Activated T-cell treated with anti-CD3 and anti-CD28 coated beads, Interleukin-2, amount 50 U/mL, for 4 hours (primary cell): Measurements from ENCODE around the gene STAG2. TPM values are rescaled to one million over a fixed set of nuclear protein-coding genes. Genes with fewer than 3 reads are reported as not detected.
A peak's percentile ranks its signal among the peaks of the same experiment; 100 is the strongest.

Source experiments
- ATAC-seq, 2 donors: fragments of 200-7000 bp; cut with Tn5 transposase; one replicate each; pipeline ENCODE4 v1.10.0; 2021
- DNase-seq: peaks from one replicate; pipeline ENCODE4 v3.0.0-alpha.2; 2020
- H3K27me3 Mint-ChIP-seq: one replicate; pipeline ENCODE4 v1.8.0; 2021; ENCODE audit warnings: low read depth, mixed read lengths
- H3K36me3 Mint-ChIP-seq: one replicate; pipeline ENCODE4 v1.8.0; 2022; ENCODE audit warnings: mixed read lengths; ENCODE audit not compliant: insufficient read depth
- H3K4me1 Mint-ChIP-seq: one replicate; pipeline ENCODE4 v1.8.0; 2021; ENCODE audit warnings: low read depth, mixed read lengths
- H3K4me3 Mint-ChIP-seq: one replicate; pipeline ENCODE4 v1.8.0; 2021; ENCODE audit warnings: mild to moderate bottlenecking, moderate library complexity, mixed read lengths
- H3K9me3 Mint-ChIP-seq: one replicate; pipeline ENCODE4 v1.8.0; 2021; ENCODE audit warnings: mixed read lengths
- total RNA-seq, 3 donors: library from RNA; stranded (reverse); gene quantifications; one replicate each; pipeline ENCODE4 v1.2.1, GENCODE V29; 2021

The STAG2 gene
- total RNA-seq, 3 donors from 2014 or later = 73.2 to 81.4 (median 79.5) TPM

DNA sequence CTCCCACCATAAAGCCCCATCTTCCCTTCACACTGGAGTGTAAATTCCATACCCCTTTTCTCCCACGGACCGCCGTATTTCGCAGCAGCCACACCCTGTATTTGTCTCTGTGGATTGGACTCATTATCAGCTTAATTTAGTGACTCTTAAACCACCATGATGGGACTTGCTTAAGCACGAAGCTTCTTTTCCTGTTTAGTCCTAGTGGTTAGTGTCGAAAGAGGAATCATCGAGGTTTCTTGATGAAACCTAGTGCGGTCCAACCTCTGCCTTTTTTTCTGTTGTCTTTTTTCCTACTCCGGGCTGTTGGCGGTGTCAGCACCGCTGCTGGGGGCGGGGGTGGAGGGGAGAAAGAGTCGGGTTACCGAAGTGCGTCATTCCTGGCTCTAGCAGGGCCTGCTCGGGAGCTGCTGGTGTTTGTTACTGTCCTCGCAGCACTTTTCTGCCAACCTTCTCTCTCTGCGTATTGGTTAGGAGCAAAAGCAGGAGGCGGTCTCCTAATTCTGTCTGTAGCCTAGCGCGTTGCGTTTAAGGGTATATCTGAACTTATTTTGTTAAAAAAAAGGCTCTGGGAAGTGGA, 1.4 kb downstream of the STAG2 start:
- DNase-seq (peak; percentile 76), ATAC-seq (peak; percentile 63 to 74)
- H3K4me1 Mint-ChIP-seq = peaks cover 34% of the 10 kb centered on the region
- H3K4me3 Mint-ChIP-seq = peak overlapping the region; percentile 99
- H3K27me3 Mint-ChIP-seq = no peaks in the 10 kb centered on the region
- H3K36me3 Mint-ChIP-seq = no peaks in the 10 kb centered on the region
- H3K9me3 Mint-ChIP-seq = no peaks in the 10 kb centered on the region

DNA sequence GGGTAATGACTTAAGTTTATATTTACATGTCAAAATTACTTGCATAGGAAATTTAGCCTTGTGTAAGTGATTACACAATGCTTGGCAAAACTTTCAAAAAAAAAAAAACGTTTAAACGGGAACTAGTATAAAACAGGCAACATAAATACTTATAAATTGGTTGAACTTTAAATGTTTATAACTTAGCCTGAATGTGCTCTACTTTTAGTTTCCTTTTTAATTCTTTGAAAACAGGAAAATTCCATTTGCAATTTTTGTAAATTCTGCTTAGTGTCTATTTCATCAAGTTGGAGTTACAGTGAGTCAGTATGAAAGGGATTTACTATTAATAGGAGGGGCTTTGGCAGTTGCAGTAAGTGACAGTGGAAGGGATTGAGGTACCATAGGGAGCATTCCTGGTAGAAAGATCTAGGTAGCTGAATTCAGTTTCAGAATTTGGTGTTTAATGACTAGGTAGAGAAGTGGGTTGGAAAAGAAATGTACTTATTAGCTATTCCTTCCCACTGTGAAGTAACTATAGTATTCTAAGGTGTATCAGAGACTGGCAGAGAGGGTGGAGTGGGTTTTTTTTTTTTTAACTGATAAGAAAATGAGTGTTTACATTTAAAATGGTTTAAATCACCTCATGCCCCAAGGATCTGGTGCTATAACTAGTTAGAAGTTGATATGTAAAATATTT, 2.8 kb downstream of the STAG2 start:
- Mint-ChIP-seq H3K4me3 (peak overlapping the region; percentile 99), H3K4me1 (peaks cover 42% of the 10 kb centered on the region), H3K9me3 (no peaks in the 10 kb centered on the region), H3K27me3 (no peaks in the 10 kb centered on the region), H3K36me3 (peaks cover 1% of the 10 kb centered on the region)
- no peak for DNase-seq
- ATAC-seq = no peak

DNA sequence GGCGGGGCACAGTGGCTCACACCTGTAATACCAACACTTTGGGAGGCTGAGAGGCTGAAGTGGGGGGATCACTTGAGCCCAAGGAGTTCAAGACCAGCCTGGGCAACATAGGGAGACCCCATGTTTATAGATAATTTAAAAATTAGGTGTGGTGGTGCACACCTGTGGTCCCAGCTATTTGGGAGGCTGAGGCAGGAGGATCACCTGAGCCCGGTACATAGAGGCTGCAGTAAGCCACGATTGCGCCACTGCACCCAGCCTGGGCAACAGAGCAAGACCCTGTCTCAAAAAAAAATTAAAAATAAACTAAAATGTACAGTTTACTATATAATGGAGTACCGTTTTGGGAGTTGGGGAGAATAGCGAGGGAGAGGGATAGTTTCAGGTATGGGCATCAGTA, 4.2 kb downstream of the STAG2 start:
- Mint-ChIP-seq H3K4me3 (no peak overlapping the region), H3K4me1 (peaks cover 53% of the 10 kb centered on the region)

DNA sequence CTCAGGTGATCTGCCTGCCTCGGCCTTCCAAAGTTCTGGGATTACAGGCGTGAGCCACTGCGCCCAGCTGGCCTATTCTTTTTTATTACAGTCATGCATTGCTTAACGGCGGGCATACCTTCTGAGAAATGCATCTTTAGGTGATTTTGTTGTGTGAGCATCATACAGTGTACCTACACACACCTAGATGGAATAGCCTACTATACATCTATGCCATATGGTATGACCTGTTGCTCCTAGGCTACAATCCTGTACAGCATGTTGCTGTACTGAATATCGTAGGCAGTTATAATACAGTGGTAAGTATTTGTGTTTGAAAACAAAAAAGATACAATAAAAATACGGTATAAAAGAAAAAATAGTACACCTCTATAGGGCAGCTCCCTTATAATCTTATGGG, 6.0 kb downstream of the STAG2 start:
- DNase-seq = no peak
- Mint-ChIP-seq H3K9me3 (no peaks in the 10 kb centered on the region), H3K36me3 (peaks cover 1% of the 10 kb centered on the region), H3K27me3 (no peaks in the 10 kb centered on the region), H3K4me3 (no peak overlapping the region), H3K4me1 (peaks cover 67% of the 10 kb centered on the region)
- no peak for ATAC-seq

More for the DNA sequence above, 4.2 kb downstream of the STAG2 start:
- no peaks in the 10 kb centered on the region for H3K9me3 Mint-ChIP-seq
- DNase-seq (no peak), ATAC-seq (no peak)
- no peaks in the 10 kb centered on the region for H3K27me3 Mint-ChIP-seq
- H3K36me3 Mint-ChIP-seq = peaks cover 1% of the 10 kb centered on the region

DNA sequence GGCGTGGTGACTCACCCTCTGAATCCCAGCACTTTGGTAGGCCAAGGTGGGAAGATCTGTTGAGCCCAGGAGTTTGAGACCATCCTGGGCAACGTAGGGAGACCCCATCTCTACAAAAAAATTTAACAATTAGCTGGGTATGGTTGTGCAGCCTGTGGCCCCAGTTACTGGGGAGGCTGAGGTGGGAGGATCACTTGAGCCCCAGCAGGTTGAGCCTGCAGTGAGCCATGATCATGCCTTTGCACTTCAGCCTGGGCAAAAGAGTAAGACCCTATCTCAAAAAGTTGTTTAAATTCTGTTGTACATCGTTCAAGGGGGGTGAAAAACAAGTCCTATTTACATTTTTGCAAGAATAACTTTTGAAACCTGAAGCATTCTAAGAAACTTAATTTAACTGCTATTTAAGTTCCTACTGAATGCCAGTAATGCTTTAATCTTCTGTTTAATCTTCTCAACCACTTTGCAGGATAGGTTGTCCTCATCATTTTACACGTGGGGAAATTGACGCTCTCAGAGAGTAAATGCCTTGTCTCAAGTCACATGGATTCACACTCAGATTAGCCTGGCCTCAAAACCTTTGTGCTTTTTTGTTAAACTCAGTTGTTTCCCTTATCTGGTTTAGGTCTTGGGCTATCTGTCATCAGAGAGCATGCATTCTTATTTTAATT, 7.0 kb downstream of the STAG2 start:
- no peak overlapping the region for H3K4me3 Mint-ChIP-seq
- DNase-seq (no peak), ATAC-seq (no peak)
- no peaks in the 10 kb centered on the region for H3K9me3 Mint-ChIP-seq
- H3K27me3 Mint-ChIP-seq = no peaks in the 10 kb centered on the region
- peaks cover 67% of the 10 kb centered on the region for H3K4me1 Mint-ChIP-seq
- peaks cover 1% of the 10 kb centered on the region for H3K36me3 Mint-ChIP-seq

DNA sequence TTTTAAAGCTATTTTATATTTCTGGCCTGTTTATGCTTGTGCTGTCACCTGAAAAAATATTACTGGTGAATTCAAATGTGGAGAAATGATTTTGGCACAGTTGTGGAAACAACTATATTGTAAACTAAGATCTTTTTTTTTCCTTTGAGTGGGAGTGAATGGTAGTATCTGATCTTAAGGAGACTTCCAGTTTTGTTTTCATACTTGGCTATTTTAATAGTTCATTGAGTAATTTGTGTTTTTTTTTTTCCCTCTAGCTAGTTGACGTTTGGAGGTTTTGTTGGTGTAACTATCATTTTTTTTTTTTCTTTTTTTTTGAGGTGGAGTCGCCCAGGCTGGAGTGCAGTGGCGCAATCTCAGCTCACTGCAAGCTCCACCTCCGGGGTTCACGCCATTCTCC, 10.5 kb downstream of the STAG2 start:
- no peak overlapping the region for H3K4me3 Mint-ChIP-seq
- H3K36me3 Mint-ChIP-seq = peaks cover 1% of the 10 kb centered on the region
- DNase-seq = no peak
- ATAC-seq = no peak
- no peaks in the 10 kb centered on the region for H3K9me3 Mint-ChIP-seq
- H3K27me3 Mint-ChIP-seq = no peaks in the 10 kb centered on the region
- peaks cover 52% of the 10 kb centered on the region for H3K4me1 Mint-ChIP-seq

DNA sequence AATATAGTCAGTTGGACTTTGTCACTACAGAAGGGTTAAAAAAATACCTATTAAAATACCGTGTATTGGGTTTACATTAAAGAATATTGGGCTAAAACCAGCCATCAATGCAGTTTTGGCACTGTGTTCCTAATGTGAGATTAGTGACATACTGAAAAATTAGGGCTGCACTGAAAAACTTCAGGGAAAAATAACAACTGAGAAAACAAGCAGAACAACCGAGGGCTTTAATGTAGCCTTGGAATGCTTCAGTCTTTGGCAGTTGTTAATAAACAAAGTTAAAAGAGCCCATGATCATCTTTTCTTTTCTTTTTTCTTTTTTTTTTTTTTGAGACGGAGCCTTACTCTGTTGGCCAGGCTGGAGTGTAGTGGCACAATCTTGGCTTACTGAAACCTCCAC, 12.4 kb downstream of the STAG2 start:
- Mint-ChIP-seq H3K4me3 (no peak overlapping the region), H3K9me3 (no peaks in the 10 kb centered on the region), H3K4me1 (peaks cover 50% of the 10 kb centered on the region), H3K27me3 (no peaks in the 10 kb centered on the region), H3K36me3 (no peaks in the 10 kb centered on the region)
- ATAC-seq (no peak), DNase-seq (no peak)

DNA sequence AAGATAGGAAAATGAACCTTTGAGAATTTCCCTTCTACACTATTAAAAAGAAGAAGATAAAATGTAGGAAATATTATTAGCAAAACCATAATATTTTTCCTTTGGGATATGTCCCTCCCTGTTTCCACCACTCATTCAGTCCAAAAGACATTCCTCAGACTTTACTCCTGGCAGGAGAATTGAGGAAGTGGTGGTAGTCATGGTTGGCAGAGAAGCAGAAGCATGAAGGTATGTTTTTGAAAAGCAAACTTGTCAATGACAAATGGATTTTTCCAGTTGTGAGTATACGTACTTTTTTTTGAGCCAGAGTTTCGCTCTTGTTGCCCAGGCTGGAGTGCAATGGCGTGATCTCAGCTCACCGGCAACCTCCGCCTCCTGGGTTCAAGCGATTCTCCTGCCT, 13.7 kb downstream of the STAG2 start:
- ATAC-seq (no peak), DNase-seq (no peak)
- no peaks in the 10 kb centered on the region for H3K36me3 Mint-ChIP-seq
- H3K9me3 Mint-ChIP-seq = no peaks in the 10 kb centered on the region
- no peaks in the 10 kb centered on the region for H3K27me3 Mint-ChIP-seq
- no peak overlapping the region for H3K4me3 Mint-ChIP-seq
- peaks cover 52% of the 10 kb centered on the region for H3K4me1 Mint-ChIP-seq

DNA sequence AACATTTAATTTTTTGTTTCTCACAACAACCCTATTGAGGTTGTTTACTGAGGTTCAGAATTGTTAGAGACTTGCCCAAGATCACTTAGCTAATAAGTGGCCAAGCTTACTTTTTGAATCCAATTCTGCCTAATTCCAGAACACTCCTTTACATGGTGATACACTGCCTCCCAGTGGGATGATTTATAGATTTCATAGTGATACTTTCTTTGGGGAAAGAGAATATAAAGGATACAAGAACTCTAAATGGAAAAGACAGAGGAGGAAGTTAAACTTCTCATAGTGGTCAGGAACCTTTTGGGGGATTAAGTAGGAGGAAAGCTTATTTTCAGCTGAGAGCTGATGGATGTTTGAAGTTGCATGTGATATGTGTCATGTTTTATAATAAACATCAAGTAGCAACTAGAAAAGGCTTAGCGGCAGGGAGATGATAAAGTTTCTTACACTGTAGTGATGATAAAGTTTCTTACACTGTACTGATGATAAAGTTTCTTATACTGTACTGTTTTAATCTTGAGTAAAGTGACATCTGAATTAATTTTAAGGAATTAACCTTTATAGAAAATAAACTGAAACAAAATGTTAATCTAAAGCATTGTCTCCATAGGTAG, 15.3 kb downstream of the STAG2 start:
- H3K9me3 Mint-ChIP-seq = no peaks in the 10 kb centered on the region
- DNase-seq (no peak), ATAC-seq (peak in 1 of 2 donors; percentile 37)
- no peaks in the 10 kb centered on the region for H3K27me3 Mint-ChIP-seq
- H3K4me3 Mint-ChIP-seq = peak overlapping the region; percentile 35
- H3K36me3 Mint-ChIP-seq = no peaks in the 10 kb centered on the region
- H3K4me1 Mint-ChIP-seq = peaks cover 51% of the 10 kb centered on the region

DNA sequence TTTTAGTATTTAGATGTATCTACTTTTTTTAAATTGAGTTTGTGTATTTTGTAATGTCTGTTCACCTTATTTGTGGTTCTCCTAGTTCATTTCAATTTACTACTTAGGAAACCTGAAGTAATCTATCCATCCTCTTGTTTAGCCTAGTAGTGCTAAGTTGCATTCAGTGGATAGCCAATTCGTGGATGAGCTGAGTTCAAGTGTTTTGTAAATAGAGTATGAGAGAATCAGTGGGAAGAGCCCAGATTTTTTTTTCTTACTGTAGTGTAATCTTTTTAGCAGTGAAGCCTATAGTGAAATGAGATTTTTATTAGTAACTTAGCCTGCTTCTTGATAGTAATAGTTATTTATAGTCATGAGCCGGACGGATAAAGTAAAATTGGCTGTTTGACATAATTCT, 21.7 kb downstream of the STAG2 start:
- DNase-seq (no peak), ATAC-seq (no peak)
- H3K36me3 Mint-ChIP-seq = no peaks in the 10 kb centered on the region
- H3K9me3 Mint-ChIP-seq = no peaks in the 10 kb centered on the region
- no peaks in the 10 kb centered on the region for H3K27me3 Mint-ChIP-seq
- no peak overlapping the region for H3K4me3 Mint-ChIP-seq
- H3K4me1 Mint-ChIP-seq = peaks cover 52% of the 10 kb centered on the region

DNA sequence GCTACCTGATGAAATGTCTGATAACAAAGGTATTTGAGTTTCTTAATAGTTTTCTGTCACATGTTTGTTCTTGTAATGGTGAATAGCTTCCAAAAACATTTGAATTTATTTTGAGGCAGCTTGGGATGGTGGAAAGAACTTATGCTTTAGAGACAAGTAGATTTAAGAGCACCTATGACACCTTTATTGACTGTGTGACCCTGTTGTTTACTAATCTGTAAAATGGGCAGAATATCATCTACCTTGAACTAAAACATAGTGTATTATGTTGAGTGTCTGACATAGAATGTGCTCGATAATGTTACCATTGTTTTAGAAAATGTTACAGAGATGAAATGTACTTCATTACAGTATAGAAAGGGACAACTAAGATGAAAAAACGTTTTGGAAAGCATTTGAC, 24.9 kb downstream of the STAG2 start:
- ATAC-seq (no peak), DNase-seq (no peak)
- Mint-ChIP-seq H3K4me1 (peaks cover 49% of the 10 kb centered on the region), H3K4me3 (no peak overlapping the region), H3K9me3 (no peaks in the 10 kb centered on the region), H3K27me3 (no peaks in the 10 kb centered on the region), H3K36me3 (peaks cover 2% of the 10 kb centered on the region)

DNA sequence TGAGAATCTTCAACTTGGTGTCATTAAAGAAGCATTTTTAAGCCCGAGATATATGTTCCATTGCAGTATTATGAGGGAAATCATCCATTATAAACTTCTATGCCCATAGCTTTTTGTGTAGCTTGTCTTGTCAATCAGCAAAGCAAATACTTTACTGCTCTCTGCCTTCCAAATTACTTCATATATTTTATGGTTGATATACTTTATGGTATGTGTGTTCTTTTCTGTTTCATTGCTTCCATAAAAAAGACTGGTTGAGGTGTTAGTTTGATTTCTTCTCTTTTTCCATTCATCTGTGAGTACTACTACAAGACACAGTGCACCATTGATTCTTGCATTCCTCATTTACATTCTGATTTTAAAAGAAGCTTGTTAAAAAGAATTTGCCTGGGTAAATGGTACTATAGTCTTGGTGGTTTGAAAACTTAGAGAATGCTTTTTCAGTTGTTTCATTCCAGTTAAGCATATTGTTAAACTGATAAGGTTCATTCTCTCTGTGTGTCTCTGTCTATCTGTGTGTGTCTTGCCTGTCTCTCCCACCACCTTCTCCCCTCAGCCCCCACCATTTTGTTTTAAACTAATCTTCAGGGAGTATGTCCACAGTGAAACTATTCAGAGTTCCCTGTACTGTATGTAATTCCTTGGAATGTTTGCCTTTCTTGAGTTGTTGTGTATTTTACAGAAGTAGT, 27.1 kb downstream of the STAG2 start:
- no peak overlapping the region for H3K4me3 Mint-ChIP-seq
- no peaks in the 10 kb centered on the region for H3K9me3 Mint-ChIP-seq
- ATAC-seq = no peak
- H3K27me3 Mint-ChIP-seq = no peaks in the 10 kb centered on the region
- peaks cover 43% of the 10 kb centered on the region for H3K4me1 Mint-ChIP-seq
- no peak for DNase-seq
- H3K36me3 Mint-ChIP-seq = peaks cover 2% of the 10 kb centered on the region

DNA sequence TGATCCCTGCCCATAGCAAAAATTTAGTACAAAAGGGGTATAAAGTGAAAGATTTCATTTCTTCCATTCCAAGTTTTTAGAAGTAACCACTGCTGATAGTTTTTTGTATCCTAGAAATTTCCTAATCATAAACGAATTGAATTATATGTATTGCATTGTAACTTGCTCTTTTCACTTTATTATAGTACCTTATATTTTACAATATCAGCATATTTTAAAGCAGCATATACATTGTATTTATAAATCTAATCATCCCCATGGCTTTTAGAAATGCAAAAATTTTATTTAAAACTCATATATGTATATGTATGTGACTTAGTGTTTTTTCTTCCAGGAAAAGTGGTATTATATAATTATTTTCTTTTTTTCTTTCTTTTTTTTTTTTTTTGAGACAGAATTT, 27.7 kb downstream of the STAG2 start:
- Mint-ChIP-seq H3K27me3 (no peaks in the 10 kb centered on the region), H3K36me3 (peaks cover 2% of the 10 kb centered on the region), H3K4me3 (no peak overlapping the region), H3K4me1 (peaks cover 44% of the 10 kb centered on the region), H3K9me3 (no peaks in the 10 kb centered on the region)
- DNase-seq (no peak), ATAC-seq (no peak)

DNA sequence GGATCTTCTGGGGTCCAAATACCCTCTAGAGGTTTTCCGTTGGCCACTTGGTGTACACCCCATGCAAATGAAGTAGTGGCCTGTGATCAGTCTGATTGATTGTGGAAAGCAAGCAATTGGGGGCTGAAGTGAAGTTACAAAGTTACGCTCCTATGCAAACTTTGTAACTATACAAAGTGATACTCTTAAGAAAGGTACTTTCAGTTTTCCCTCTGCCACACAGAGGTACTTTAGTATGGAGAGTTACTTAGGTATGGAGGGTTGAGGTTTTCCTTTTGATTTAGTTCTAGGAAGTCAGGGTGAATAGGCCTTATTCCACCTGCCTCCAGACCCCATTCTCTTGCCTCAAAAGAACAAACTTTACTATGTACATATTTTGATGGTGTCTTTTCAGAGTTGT, 28.7 kb downstream of the STAG2 start:
- Mint-ChIP-seq H3K4me1 (peaks cover 51% of the 10 kb centered on the region), H3K4me3 (no peak overlapping the region), H3K9me3 (no peaks in the 10 kb centered on the region)

More for the DNA sequence above, 28.7 kb downstream of the STAG2 start:
- no peaks in the 10 kb centered on the region for H3K27me3 Mint-ChIP-seq
- H3K36me3 Mint-ChIP-seq = peaks cover 2% of the 10 kb centered on the region
- ATAC-seq (peak in 1 of 2 donors; percentile 21), DNase-seq (no peak)
